Hepatocyte (in vitro differentiated cells): ENCODE results near the gene NIPAL3. TPM values are rescaled to one million over a fixed set of nuclear protein-coding genes. Genes with fewer than 3 reads are reported as not detected.

Experiments
- DNase-seq: peaks from one replicate; pipeline ENCODE4 v3.0.0-alpha.2; 2016; ENCODE audit warnings: low spot score
- H2AFZ ChIP-seq: fragments of 200-600 bp; sonication (generic); 2 replicates; pipeline ENCODE4 v1.6.0; 2016; ENCODE audit warnings: antibody characterized with exemption, mild to moderate bottlenecking
- H3K27ac ChIP-seq: fragments of 200-600 bp; sonication (generic); 2 replicates; pipeline ENCODE4 v1.5.1; 2016; ENCODE audit warnings: mild to moderate bottlenecking
- H3K27me3 ChIP-seq: fragments of 200-600 bp; sonication (generic); 2 replicates; pipeline ENCODE4 v1.6.1; 2016
- H3K36me3 ChIP-seq: fragments of 200-600 bp; sonication (generic); replicated peaks from 2 replicates; pipeline ENCODE4 v1.5.1; 2016; ENCODE audit warnings: low read depth; ENCODE audit not compliant: insufficient read depth
- H3K4me1 ChIP-seq: fragments of 200-600 bp; sonication (generic); 2 replicates; pipeline ENCODE4 v1.5.1; 2016; ENCODE audit warnings: mild to moderate bottlenecking, moderate library complexity; ENCODE audit not compliant: insufficient read depth
- H3K4me2 ChIP-seq: fragments of 200-600 bp; sonication (generic); 2 replicates; pipeline ENCODE4 v1.6.0; 2016
- H3K4me3 ChIP-seq: fragments of 200-600 bp; sonication (generic); 2 replicates; pipeline ENCODE4 v1.5.1; 2016; ENCODE audit warnings: mild to moderate bottlenecking
- H3K79me2 ChIP-seq: fragments of 200-600 bp; sonication (generic); 2 replicates; pipeline ENCODE4 v1.6.0; 2017; ENCODE audit warnings: mild to moderate bottlenecking
- H3K9me2 ChIP-seq: fragments of 200-600 bp; sonication (generic); replicated peaks from 2 replicates; pipeline ENCODE4 v1.6.0; 2017; ENCODE audit warnings: mild to moderate bottlenecking; ENCODE audit not compliant: insufficient read depth
- H3K9me3 ChIP-seq: fragments of 200-600 bp; sonication (generic); 2 replicates; pipeline ENCODE4 v1.5.1; 2016; ENCODE audit warnings: low read depth, mild to moderate bottlenecking
- H4K20me1 ChIP-seq: fragments of 200-600 bp; sonication (generic); 2 replicates; pipeline ENCODE4 v1.6.0; 2016; ENCODE audit warnings: mild to moderate bottlenecking; ENCODE audit not compliant: insufficient read depth, poor library complexity, severe bottlenecking
- EZH2 ChIP-seq: fragments of 200-600 bp; sonication (generic); IDR thresholded peaks from 2 replicates; pipeline ENCODE4 v1.6.1; 2016; ENCODE audit warnings: antibody characterized with exemption, mild to moderate bottlenecking, borderline replicate concordance
- EZH2phosphoT487 ChIP-seq: fragments of 200-600 bp; sonication (generic); IDR thresholded peaks from one replicate; pipeline ENCODE4 v1.6.1; 2018; ENCODE audit warnings: antibody characterized with exemption, mild to moderate bottlenecking, low read depth, moderate library complexity; ENCODE audit not compliant: unreplicated experiment, severe bottlenecking
- WGBS: methylation state at CpG from one replicate; pipeline ENCODE4 v1.1.6; 2016; ENCODE audit warnings: low lambda C conversion rate; ENCODE audit errors: missing lambda C conversion rate; 5-methylcytosine and 5-hydroxymethylcytosine counted together
- polyA plus RNA-seq: library from polyadenylated mRNA; unstranded; fragments of >200 nt; fragmentation: Nextera tagmentation; extraction: Ambion mirVana; gene quantifications from 2 replicates; pipeline ENCODE4 v1.2.1, GENCODE V29; 2016
- total RNA-seq: library from RNA; depleted of rRNA; stranded (reverse); fragments of >200 nt; gene quantifications from 2 replicates; pipeline ENCODE4 v1.2.3, GENCODE V29; 2014
- TF ChIP-seq, protein P1 (sequence below): fragments of 200-600 bp; sonication (generic); IDR thresholded peaks from 2 replicates; pipeline ENCODE4 v1.5.1; 2016; ENCODE audit warnings: antibody characterized with exemption, mild to moderate bottlenecking; ENCODE audit not compliant: poor library complexity

Gene NIPAL3
- total and polyA plus RNA-seq, 2 experiments from 2014 or later, result 26.6 to 27.3 TPM

DNA sequence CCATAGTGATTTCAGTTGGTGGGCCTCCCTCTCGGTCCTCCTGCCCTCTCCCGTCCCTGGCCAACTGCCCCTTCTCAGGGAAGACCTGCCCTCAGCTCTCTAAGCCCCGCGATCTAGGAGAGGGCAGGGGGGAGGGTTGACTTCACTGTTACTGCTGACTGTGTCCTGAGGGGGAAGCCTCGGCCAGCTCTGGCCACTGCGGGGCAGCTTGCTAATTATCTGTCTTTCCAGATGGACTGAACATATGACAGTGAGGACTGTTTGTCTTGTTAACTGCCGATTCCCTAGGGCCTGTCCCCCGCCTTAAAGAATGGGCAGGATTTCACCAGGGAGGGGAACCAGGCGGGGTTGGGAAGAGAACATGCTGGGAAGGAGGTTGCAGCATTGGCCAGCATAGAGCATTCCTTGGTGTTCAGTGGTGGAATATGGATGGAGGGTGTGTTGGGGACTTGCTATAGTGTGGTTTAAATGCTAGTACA is 22.9 kb downstream of the NIPAL3 start:
- no peaks in the 10 kb centered on the region for H4K20me1 ChIP-seq
- WGBS, result 37% methylated on average over 9 of the region's 9 CpGs
- no peak for DNase-seq
- H2AFZ ChIP-seq, result no peak overlapping the region
- no peaks in the 10 kb centered on the region for H3K36me3 ChIP-seq
- no peak overlapping the region for H3K27ac ChIP-seq
- no peaks in the 10 kb centered on the region for H3K9me2 ChIP-seq
- H3K4me2 ChIP-seq, result no peak overlapping the region
- no peaks in the 10 kb centered on the region for H3K9me3 ChIP-seq
- TF ChIP-seq EZH2phosphoT487 (no peak), EZH2 (no peak)
- TF ChIP-seq, protein P1, sequence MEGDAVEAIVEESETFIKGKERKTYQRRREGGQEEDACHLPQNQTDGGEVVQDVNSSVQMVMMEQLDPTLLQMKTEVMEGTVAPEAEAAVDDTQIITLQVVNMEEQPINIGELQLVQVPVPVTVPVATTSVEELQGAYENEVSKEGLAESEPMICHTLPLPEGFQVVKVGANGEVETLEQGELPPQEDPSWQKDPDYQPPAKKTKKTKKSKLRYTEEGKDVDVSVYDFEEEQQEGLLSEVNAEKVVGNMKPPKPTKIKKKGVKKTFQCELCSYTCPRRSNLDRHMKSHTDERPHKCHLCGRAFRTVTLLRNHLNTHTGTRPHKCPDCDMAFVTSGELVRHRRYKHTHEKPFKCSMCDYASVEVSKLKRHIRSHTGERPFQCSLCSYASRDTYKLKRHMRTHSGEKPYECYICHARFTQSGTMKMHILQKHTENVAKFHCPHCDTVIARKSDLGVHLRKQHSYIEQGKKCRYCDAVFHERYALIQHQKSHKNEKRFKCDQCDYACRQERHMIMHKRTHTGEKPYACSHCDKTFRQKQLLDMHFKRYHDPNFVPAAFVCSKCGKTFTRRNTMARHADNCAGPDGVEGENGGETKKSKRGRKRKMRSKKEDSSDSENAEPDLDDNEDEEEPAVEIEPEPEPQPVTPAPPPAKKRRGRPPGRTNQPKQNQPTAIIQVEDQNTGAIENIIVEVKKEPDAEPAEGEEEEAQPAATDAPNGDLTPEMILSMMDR, result no peak
- no peaks in the 10 kb centered on the region for H3K27me3 ChIP-seq
- H3K4me3 ChIP-seq, result no peak overlapping the region
- no peaks in the 10 kb centered on the region for H3K4me1 ChIP-seq
- no peaks in the 10 kb centered on the region for H3K79me2 ChIP-seq

DNA sequence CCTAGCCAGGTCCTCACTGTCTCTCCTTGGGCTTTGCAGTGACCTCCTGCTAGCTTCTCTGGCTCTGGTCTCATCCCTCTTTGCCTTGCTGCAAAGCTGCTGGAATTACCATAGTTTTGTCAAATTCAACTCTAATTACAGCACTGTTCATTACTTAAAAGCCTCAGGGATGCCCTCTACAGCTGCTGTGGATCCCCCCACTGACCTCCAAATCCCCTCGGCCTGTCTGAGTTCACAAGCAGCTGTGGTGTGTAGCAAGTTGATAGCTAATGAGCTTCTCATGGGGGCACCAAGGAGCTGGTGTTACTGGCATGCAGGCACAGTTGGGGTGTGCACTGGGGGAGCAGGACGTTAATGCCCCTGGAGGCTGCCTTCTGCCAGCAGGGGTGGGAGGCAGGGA is 24.8 kb downstream of the NIPAL3 start:
- Histone ChIP-seq H4K20me1 (no peaks in the 10 kb centered on the region), H3K36me3 (no peaks in the 10 kb centered on the region), H3K79me2 (no peaks in the 10 kb centered on the region), H3K9me2 (no peaks in the 10 kb centered on the region), H3K27ac (no peak overlapping the region), H2AFZ (no peak overlapping the region), H3K9me3 (no peaks in the 10 kb centered on the region), H3K4me2 (no peak overlapping the region), H3K4me3 (no peak overlapping the region), H3K4me1 (no peaks in the 10 kb centered on the region), H3K27me3 (no peaks in the 10 kb centered on the region)
- no peak for TF ChIP-seq EZH2
- TF ChIP-seq, protein P1, result no peak
- TF ChIP-seq EZH2phosphoT487, result no peak
- WGBS, result 76% methylated on average over 2 of the region's 2 CpGs
- DNase-seq, result no peak

DNA sequence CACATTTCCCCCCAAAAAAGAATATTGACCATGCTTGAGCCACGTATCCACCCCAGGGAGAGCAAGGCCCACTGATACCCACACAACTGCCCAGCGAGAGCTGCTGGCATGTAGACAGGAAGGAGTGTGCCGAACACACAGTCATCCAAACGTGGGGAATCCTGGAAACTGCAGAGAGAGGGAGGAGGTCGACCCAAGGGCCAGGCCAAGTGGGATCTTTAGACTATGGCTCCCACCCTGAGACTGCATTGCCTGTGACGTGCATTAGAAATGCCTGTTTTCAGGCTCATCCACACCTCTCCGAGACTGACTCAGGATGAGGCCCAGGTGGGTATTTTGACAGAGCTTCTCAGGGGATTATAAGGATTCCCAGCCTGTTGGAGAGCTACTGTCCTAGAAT is 25.9 kb downstream of the NIPAL3 start:
- H4K20me1 ChIP-seq, result no peaks in the 10 kb centered on the region
- no peaks in the 10 kb centered on the region for H3K36me3 ChIP-seq
- H3K9me2 ChIP-seq, result no peaks in the 10 kb centered on the region
- H3K9me3 ChIP-seq, result no peaks in the 10 kb centered on the region
- no peaks in the 10 kb centered on the region for H3K4me1 ChIP-seq
- H3K79me2 ChIP-seq, result no peaks in the 10 kb centered on the region
- no peak overlapping the region for H3K4me3 ChIP-seq
- no peak for TF ChIP-seq EZH2phosphoT487
- TF ChIP-seq, protein P1, result no peak
- TF ChIP-seq EZH2, result no peak
- H3K4me2 ChIP-seq, result no peak overlapping the region
- no peak for DNase-seq
- WGBS, result 86% methylated on average over 7 of the region's 7 CpGs
- no peaks in the 10 kb centered on the region for H3K27me3 ChIP-seq
- no peak overlapping the region for H2AFZ ChIP-seq
- no peak overlapping the region for H3K27ac ChIP-seq
